ENCODE measurements around the gene PER1.

PER1 gene

DNA sequence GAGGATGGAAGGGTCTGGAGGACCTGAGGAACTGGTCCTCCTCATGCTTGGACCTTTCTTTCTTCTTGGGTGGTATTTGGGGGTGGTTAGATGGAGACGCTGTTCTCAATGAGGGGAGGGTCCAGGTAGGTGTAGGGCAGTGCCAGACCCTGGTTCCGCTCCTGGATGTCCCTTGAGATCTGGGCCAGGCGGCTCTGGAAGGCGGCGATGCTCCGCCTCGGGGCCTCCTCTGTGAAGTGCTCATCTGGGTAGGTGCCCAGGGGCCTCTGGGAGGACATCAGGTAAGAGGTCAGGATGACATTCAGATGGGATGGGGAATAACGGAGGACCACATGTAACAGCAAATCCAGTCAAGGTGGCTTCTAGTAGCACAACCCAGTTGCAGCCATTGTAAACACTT is 55.7 kb downstream of the PER1 start:
- no peak for DNase-seq (ENCODE audit: low spot score)

DNA sequence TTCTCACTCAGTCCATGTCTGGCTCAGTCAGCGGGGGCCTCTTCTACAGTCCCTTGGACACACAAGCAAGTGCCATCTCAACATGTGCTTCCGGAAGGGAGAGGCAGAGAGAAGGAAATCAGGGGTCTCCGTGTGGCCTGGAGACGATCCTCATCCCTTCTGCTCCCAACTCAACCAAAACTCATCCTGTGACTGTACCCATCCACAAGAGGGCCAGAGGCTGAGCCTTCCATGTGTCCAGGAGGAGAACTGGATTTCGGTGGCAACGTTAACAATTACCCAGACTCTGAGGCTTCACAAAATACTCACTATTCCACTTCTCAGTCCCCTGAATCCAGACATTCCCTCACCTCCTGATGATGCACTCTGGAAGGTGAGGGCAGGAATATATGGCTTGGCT is 56.8 kb downstream of the PER1 start:
- no peak for DNase-seq (ENCODE audit: low spot score)

DNA sequence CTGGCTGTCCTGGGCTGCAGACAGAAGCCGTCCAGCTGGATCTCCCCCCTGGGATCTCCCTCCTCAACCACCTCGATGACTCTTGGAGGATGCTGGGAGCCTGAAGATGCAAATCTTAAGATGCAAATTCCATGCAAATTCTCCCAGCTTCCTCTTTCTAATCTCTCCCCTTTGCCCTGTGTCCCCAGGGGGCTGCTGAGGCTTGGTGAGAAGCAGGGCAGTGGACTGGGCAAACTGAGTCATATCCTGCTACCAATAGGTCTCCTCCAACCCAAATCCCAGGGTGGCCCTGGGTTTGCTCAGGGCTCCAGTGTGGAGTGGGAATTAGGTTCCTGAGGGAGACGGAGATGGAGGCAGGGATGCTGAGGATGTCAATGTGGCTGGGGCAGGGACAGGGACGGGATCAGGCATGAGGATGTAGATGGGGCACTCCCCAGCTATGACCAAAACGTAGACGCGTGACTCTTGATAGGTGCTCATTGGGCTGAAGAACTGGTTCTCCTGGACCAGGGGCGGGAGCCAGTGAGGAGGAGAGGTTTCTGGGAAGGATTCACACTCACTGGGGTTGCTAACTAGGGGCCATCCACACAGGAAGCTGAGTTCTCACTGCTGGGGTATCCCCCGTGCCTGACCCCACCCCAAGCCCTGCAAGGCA is 61.0 kb downstream of the PER1 start:
- no peak for DNase-seq (ENCODE audit: low spot score)
